Neural progenitor cell (in vitro differentiated cells): ENCODE data around the gene SIGLECL1. TPM values are rescaled to one million over a fixed set of nuclear protein-coding genes. Genes with fewer than 3 reads are reported as not detected.

Experiments
- DNase-seq: peaks from one replicate; pipeline ENCODE4 v3.0.0-alpha.2; 2016; ENCODE audit warnings: low spot score
- H2AFZ ChIP-seq: fragments of 200-600 bp; sonication (generic); replicated peaks from 2 replicates; pipeline ENCODE4 v1.6.1; 2016; ENCODE audit warnings: antibody characterized with exemption
- H3F3A ChIP-seq: fragments of 200-600 bp; sonication (generic); 2 replicates; pipeline ENCODE4 v1.6.1; 2016; ENCODE audit warnings: antibody characterized with exemption, low read depth
- H3K27ac ChIP-seq: fragments of 200-600 bp; sonication (generic); 2 replicates; pipeline ENCODE4 v1.5.1; 2016; ENCODE audit warnings: mild to moderate bottlenecking
- H3K27me3 ChIP-seq: fragments of 200-600 bp; sonication (generic); 2 replicates; pipeline ENCODE4 v1.6.1; 2016; ENCODE audit warnings: mild to moderate bottlenecking, moderate library complexity
- H3K36me3 ChIP-seq: fragments of 200-600 bp; sonication (generic); 2 replicates; pipeline ENCODE4 v1.5.1; 2016
- H3K4me1 ChIP-seq: fragments of 200-600 bp; sonication (generic); 2 replicates; pipeline ENCODE4 v1.6.1; 2016; ENCODE audit warnings: mixed run types
- H3K4me2 ChIP-seq: fragments of 200-600 bp; sonication (generic); 2 replicates; pipeline ENCODE4 v1.6.1; 2016
- H3K4me3 ChIP-seq: fragments of 200-600 bp; sonication (generic); 2 replicates; pipeline ENCODE4 v1.5.1; 2016
- H3K79me2 ChIP-seq: fragments of 200-600 bp; sonication (generic); 2 replicates; pipeline ENCODE4 v1.6.1; 2016; ENCODE audit warnings: low read depth
- H3K9ac ChIP-seq: fragments of 200-600 bp; sonication (generic); 2 replicates; pipeline ENCODE4 v1.6.1; 2016
- H3K9me3 ChIP-seq: fragments of 200-600 bp; sonication (generic); 2 replicates; pipeline ENCODE4 v1.5.1; 2016; ENCODE audit warnings: low read depth
- H4K20me1 ChIP-seq: fragments of 200-600 bp; sonication (generic); 2 replicates; pipeline ENCODE4 v1.6.1; 2016; ENCODE audit warnings: low read depth
- H3K27ac Mint-ChIP-seq: 3 replicates; pipeline ENCODE4 v1.8.0; 2021; ENCODE audit warnings: mixed read lengths
- H3K27me3 Mint-ChIP-seq: 2 replicates; pipeline ENCODE4 v1.8.0; 2022; ENCODE audit warnings: low read depth, mild to moderate bottlenecking, inconsistent platforms, moderate library complexity, mixed read lengths; ENCODE audit not compliant: insufficient read depth
- H3K36me3 Mint-ChIP-seq: 3 replicates; pipeline ENCODE4 v1.8.0; 2021; ENCODE audit warnings: mixed read lengths
- H3K4me1 Mint-ChIP-seq: 3 replicates; pipeline ENCODE4 v1.8.0; 2021; ENCODE audit warnings: mixed read lengths
- H3K4me3 Mint-ChIP-seq: 3 replicates; pipeline ENCODE4 v1.8.0; 2021; ENCODE audit warnings: mild to moderate bottlenecking, moderate library complexity, mixed read lengths
- H3K9me3 Mint-ChIP-seq: 3 replicates; pipeline ENCODE4 v1.8.0; 2020; ENCODE audit warnings: mixed read lengths
- CTCF ChIP-seq: fragments of 200-600 bp; sonication (generic); IDR thresholded peaks from 2 replicates; pipeline ENCODE4 v1.5.1; 2017; ENCODE audit warnings: antibody characterized with exemption, mild to moderate bottlenecking
- EZH2 ChIP-seq: fragments of 200-600 bp; sonication (generic); IDR thresholded peaks from 2 replicates; pipeline ENCODE4 v1.6.1; 2017; ENCODE audit warnings: antibody characterized with exemption, mild to moderate bottlenecking, moderate library complexity
- EZH2phosphoT487 ChIP-seq: fragments of 200-600 bp; sonication (generic); IDR thresholded peaks from 2 replicates; pipeline ENCODE4 v1.6.1; 2017; ENCODE audit warnings: antibody characterized with exemption
- total RNA-seq: library from RNA; depleted of rRNA; stranded (reverse); fragments of >200 nt; gene quantifications from 2 replicates; pipeline ENCODE4 v1.2.3, GENCODE V29; 2015; ENCODE audit warnings: low replicate concordance

Gene SIGLECL1
- total RNA-seq, 1 donor from 2014 or later, result not detected

DNA sequence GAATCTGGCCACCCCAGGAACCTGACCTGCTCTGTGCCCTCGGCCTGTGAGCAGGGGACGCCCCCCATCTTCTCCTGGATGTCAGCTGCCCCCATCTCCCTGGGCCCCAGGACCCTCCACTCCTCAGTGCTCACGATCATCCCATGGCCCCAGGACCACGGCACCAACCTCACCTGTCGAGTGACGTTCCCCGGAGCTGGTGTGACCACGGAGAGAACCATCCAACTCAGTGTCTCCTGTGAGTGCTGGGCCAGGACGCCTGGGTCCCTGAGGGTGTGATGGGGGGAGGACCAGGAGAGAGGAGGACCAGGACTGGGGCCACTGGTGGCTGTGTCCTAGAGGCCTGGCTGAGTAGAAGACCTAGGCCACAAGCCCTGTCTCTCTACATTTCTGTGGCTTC, 39.0 kb upstream of the SIGLECL1 start:
- Histone ChIP-seq H3K9ac (no peak overlapping the region), H4K20me1 (no peaks in the 10 kb centered on the region), H3K4me3 (no peak overlapping the region), H3F3A (no peaks in the 10 kb centered on the region), H3K79me2 (no peaks in the 10 kb centered on the region), H3K36me3 (no peaks in the 10 kb centered on the region), H3K27ac (no peak overlapping the region), H3K4me1 (no peaks in the 10 kb centered on the region), H3K9me3 (peaks cover 3% of the 10 kb centered on the region), H3K27me3 (no peaks in the 10 kb centered on the region), H3K4me2 (no peak overlapping the region), H2AFZ (no peak overlapping the region)
- Mint-ChIP-seq H3K27ac (no peak overlapping the region), H3K9me3 (peaks cover 13% of the 10 kb centered on the region), H3K4me3 (no peak overlapping the region), H3K4me1 (no peaks in the 10 kb centered on the region), H3K36me3 (no peaks in the 10 kb centered on the region), H3K27me3 (peaks cover 2% of the 10 kb centered on the region)
- TF ChIP-seq CTCF (no peak), EZH2phosphoT487 (no peak), EZH2 (no peak)
- DNase-seq, result no peak

- Histone ChIP-seq H3K4me2 (no peak overlapping the region), H3K4me3 (no peak overlapping the region), H4K20me1 (no peaks in the 10 kb centered on the region), H3K9ac (no peak overlapping the region), H3F3A (no peaks in the 10 kb centered on the region), H3K4me1 (no peaks in the 10 kb centered on the region), H3K79me2 (no peaks in the 10 kb centered on the region), H3K9me3 (peaks cover 3% of the 10 kb centered on the region), H3K36me3 (no peaks in the 10 kb centered on the region), H3K27me3 (peaks cover 5% of the 10 kb centered on the region), H3K27ac (no peak overlapping the region), H2AFZ (no peak overlapping the region)
- H3K27ac Mint-ChIP-seq, result no peak overlapping the region
- no peak for DNase-seq
- H3K27me3 Mint-ChIP-seq, result peaks cover 4% of the 10 kb centered on the region
- H3K9me3 Mint-ChIP-seq, result peaks cover 11% of the 10 kb centered on the region
- no peaks in the 10 kb centered on the region for H3K4me1 Mint-ChIP-seq
- no peaks in the 10 kb centered on the region for H3K36me3 Mint-ChIP-seq
- TF ChIP-seq EZH2 (no peak), CTCF (no peak), EZH2phosphoT487 (no peak)
- H3K4me3 Mint-ChIP-seq, result no peak overlapping the region
These were observed 31.6 kb upstream of the SIGLECL1 start for GRCh38 chr19:51219307-51219706.

GRCh38 chr19:51219971-51220370, 30.9 kb upstream of the SIGLECL1 start:
- Mint-ChIP-seq H3K36me3 (no peaks in the 10 kb centered on the region), H3K27ac (no peak overlapping the region), H3K9me3 (peaks cover 8% of the 10 kb centered on the region), H3K4me1 (no peaks in the 10 kb centered on the region), H3K4me3 (no peak overlapping the region), H3K27me3 (peaks cover 4% of the 10 kb centered on the region)
- H3K4me1 ChIP-seq, result no peaks in the 10 kb centered on the region
- TF ChIP-seq EZH2, result no peak
- no peak for TF ChIP-seq CTCF
- no peak for TF ChIP-seq EZH2phosphoT487
- no peaks in the 10 kb centered on the region for H3F3A ChIP-seq
- H3K36me3 ChIP-seq, result no peaks in the 10 kb centered on the region
- no peak overlapping the region for H3K4me3 ChIP-seq
- DNase-seq, result no peak
- H3K27ac ChIP-seq, result no peak overlapping the region
- H3K79me2 ChIP-seq, result no peaks in the 10 kb centered on the region
- no peak overlapping the region for H3K4me2 ChIP-seq
- no peaks in the 10 kb centered on the region for H3K9me3 ChIP-seq
- no peak overlapping the region for H2AFZ ChIP-seq
- H3K9ac ChIP-seq, result no peak overlapping the region
- H3K27me3 ChIP-seq, result peaks cover 5% of the 10 kb centered on the region
- no peaks in the 10 kb centered on the region for H4K20me1 ChIP-seq
